GM18909 (cell line): ENCODE data around the gene OR3A2.
"Not testable (repeated sequence)": the region's sequence is repeated elsewhere in the genome, so short reads cannot be mapped to it uniquely, and the experiment has no call there.

Experiments used
- ATAC-seq: cut with Tn5 transposase; IDR thresholded peaks from one replicate; pipeline ENCODE4 v1.9.1; 2021; ENCODE audit warnings: mild to moderate bottlenecking; ENCODE audit not compliant: unreplicated experiment, poor library complexity

OR3A2 gene

DNA sequence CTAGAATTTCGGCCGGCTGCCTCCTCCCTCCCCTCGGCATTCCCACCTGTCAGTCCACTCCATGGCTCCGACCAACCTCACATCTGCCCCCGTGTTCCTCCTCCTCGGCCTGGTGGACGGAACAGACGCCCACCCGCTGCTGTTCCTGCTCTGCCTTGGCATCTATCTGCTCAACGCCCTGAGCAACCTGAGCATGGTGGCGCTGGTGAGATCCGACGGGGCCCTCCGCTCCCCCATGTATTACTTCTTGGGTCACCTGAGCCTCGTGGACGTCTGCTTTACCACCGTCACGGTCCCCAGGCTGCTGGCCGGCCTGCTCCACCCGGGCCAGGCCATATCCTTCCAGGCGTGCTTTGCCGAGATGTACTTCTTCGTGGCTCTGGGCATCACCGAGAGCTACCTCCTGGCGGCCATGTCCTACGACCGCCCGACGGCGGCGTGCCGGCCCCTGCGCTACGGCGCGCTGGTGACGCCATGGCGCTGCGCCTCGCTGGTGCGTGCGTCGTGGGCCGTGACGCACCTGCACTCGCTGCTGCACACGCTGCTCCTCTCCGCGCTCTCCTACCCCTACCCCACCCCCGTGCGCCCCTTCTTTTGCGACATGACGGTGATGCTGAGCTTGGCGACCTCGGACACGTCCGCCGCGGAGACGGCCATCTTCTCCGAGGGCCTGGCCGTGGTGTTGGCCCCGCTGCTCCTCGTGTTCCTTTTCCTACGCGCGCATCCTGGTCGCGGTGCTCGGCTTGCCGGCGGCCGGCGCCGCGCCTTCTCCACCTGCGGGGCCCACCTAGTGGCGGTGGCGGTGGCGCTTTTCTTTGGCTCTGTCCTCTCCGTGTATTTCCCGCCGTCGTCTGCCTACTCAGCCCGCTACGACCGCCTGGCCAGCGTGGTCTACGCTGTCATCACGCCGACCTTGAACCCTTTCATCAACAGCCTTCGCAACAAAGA, at the start of gene OR3A2:
Gene OR3A2, minus strand, starts transcription at position 440 of the 948 bp plus-strand sequence.
- no peak for ATAC-seq

DNA sequence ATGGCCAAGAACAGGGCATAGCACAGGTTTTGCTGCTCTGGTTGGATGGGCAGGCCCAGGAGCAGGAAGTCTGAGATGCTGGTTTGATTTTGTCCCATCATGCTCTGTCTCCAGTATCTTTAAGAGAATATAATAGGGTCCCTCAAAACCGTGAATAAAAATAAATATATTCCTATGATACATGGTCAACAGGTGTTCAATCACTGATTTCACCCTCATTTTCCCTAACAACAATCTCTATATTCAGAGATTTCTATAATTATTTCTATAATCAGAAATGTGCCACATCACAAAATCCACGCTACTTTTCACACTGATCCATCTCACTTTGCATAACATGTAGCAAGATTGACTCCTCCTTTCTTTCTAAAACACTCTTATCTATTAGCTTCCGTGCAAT, 47.6 kb upstream of the OR3A2 start, which contains the start of gene OR1E2:
Gene OR1E2, minus strand, starts transcription at position 101 of the 400 bp plus-strand sequence. Its CDS starts 0 bp downstream, at position 101.
- ATAC-seq = no peak

DNA sequence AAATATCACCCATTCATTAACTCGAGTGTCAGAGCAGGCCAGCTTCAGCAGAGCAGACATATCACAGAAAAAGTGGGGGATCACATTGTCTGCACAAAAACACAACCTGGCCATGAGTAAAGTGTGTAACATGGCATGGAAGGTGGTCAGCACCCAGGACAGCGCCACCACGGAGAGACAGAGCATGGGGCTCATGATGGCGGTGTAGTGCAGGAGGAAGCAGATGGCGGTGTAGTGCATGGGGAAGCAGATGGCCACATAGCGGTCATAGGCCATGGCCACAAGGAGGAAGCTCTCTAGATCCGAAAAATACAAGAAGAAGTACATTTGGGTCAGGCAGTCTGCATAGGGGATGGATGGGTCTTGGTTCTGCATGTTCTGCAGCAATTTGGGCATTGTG, 47.1 kb upstream of the OR3A2 start:
- not testable (repeated sequence) for ATAC-seq

DNA sequence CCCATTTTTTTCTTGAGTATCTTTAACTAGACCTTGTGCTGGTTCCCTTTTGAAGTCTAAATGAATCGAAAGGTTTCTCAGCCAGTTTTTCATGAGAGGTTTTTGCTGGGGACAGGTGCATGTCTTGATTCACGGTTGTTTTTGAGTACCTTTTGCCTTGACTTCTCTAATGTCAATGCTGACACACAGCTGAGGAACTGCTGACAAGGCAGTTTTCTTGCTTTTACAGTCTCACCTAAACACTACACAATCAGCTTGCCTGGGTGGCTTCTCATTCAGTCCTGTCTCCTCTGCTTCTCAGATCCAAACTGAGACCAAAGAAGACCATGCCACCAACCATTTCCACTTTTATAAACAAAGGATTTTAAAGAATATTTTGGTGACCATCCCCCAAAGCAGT, 32.1 kb upstream of the OR3A2 start:
- no peak for ATAC-seq

DNA sequence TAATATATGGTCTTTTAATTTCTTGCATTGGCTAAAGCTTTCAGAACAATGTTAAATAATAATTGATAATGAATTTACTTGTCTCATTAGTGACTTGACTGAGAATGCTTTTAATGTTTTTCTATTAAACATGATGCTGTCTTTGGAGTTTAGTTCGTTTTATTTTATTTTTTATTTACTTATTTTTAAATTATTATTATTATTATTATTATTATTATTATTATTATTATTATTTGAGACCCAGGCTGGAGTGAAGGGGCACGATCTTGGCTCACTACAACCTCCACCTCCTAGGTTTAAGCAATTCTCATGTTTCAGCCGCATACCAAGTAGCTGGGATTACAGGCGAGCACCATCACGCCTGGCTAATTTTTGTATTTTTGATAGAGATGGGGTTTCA, 29.5 kb upstream of the OR3A2 start:
- no peak for ATAC-seq

DNA sequence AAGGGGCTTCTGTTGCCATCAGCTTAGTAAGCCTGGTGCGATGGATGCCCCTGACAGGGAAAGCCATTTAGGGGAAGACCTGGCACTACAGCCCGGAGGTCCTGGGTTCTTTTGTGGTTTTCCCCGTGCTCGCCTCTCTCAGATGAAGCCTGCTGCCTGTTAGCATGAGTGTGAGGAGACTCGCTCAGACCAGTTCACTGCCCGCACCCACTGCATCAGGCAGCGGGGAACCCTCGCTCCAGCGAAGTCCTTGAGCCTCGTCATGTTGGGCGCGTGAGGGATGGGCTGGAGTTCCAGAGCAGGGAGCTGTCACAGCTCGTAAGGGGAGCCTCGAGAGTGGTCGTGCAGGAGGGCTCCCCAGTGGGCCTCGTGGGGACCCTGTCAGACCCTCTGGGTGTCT, 26.1 kb upstream of the OR3A2 start:
- not testable (repeated sequence) for ATAC-seq

DNA sequence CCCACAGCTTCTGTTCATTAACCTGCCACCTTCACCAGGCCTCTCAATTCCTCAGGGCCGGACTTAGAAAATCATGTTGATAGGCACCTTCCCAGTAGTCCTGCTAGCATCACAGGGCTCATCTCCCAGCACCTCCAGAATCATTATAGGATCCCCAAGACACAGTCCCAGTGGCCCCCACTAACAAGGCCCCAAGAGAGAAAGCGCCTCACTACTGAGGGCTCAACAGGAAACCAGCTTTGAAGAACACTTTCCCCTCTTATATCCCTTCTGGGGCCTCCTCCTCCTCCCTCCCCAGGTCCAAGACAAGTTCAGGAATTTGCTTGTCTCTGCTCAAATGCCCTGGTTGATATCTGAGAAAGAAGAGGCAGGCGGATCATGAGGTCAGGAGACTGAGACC, 25.0 kb upstream of the OR3A2 start, which contains the start of gene OR3A3:
Gene OR3A3, plus strand, starts transcription at position 301 of the 400 bp plus-strand sequence.
- no peak for ATAC-seq

DNA sequence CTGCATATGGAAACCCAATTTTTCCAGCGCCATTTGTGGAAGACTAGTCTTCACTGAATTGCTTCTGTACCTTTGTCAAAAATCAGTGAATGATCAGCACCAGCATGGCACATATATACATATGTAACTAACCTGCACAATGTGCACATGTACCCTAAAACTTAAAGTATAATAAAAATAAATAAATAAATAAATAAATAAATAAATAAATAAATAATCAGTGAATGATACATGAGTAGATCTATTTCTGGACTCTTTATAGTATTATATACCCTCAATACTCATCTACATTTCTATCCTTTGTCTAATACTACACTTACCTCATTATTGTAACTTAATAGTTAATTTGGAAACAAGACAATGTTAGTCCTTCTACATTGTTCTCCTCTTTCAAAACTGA, 17.7 kb upstream of the OR3A2 start:
- not testable (repeated sequence) for ATAC-seq

DNA sequence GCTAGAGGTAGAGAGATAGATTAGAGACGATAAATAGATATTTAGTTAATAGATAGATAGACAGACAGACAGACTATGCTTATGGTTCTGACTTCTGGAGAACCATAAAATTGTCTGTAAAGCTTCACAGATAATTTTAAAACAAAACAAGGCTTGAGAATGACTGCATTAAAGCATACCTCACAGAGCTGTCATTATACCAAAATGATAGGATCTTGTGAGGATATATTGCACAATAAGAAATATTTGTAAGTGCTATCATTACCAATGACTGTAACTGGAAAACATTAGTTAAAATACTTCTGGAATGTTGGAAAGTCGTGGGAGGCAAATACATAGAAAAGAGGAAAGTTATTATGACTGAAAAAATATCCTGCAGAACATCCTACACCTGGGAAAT, 15.7 kb upstream of the OR3A2 start:
- ATAC-seq = no peak

DNA sequence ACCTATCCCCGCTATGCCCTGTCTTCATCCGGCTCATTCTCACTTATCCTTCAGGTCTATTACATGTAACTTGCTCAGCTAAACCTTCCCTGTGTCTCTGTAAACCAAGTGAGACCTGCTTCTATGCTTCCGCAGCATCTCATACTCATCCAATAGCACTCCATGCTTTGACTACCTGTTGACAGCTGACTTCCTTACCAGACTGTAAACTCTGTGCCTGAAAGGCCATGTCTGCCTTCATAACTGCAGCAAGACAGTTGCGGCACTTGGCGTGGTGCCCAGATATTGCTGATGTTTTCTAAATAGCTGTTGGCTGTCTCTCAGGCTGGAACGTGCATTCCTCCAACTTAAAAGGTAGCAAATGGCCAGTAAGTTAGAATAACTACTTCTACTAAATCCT, 13.9 kb upstream of the OR3A2 start:
- ATAC-seq = no peak

DNA sequence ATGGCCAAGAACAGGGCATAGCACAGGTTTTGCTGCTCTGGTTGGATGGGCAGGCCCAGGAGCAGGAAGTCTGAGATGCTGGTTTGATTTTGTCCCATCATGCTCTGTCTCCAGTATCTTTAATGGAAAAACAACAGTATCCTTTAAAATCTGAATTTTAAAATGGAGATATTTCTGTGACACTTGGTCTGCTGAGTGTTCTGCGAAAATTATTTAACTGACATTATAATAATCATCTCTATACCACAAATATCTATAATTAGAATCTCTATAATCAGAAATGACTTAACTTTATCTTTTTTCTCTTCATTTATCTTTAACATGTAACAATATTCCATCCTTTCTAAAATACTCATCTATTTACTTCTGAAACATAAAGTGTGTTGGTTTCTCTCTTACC, 12.2 kb upstream of the OR3A2 start, which contains the start of gene OR1E1:
Gene OR1E1, minus strand, starts transcription at position 101 of the 400 bp plus-strand sequence. Its CDS starts 0 bp downstream, at position 101.
- no peak for ATAC-seq

DNA sequence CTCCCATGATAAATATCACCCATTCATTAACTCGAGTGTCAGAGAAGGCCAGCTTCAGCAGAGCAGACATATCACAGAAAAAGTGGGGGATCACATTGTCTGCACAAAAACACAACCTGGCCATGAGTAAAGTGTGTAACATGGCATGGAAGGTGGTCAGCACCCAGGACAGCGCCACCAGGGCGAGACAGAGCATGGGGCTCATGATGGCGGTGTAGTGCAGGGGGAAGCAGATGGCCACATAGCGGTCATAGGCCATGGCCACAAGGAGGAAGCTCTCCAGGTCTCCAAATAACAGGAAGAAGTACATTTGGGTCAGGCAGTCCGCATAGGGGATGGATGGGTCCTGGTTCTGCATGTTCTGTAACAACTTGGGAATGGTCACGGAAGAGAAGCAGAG, 11.7 kb upstream of the OR3A2 start:
- not testable (repeated sequence) for ATAC-seq

DNA sequence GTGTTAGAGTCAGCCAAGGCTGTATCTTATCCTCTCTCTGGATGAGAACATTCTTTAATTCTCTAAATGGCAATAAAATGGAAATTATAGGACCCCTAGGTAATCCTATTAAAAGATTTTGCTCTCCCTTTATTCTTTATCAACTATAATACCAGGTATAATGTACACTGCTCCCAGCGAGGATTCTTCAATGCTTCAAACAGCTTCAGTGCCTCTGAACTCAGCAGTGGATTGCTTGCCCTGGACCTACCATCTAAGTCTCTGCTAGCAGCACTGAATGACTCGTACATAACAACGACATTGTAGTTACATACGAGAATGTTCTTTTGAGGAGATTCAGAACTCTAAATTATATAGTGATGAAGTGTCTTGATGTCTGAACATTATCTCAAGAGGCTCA, 3.7 kb upstream of the OR3A2 start:
- ATAC-seq = no peak

DNA sequence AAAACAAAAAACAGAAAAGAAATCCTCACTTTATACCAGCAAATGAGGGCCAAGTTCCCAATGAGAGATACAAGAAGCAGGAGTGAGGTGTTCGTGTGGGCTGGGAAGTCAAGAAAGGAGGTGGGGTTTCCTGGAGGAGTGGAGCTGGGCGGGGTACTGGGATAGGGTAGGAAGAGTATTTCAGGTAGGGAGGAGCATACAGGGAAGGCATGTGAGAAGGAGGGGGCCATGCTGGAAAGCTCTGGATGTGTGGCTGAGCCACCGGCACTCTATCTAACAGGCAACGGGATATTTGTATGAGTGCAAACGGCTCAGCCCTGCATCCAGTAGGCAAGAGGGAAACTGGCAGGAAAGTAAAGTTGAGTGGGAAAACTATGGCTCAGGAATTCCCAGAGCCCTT, 4.2 kb downstream of the OR3A2 start:
- ATAC-seq = no peak

DNA sequence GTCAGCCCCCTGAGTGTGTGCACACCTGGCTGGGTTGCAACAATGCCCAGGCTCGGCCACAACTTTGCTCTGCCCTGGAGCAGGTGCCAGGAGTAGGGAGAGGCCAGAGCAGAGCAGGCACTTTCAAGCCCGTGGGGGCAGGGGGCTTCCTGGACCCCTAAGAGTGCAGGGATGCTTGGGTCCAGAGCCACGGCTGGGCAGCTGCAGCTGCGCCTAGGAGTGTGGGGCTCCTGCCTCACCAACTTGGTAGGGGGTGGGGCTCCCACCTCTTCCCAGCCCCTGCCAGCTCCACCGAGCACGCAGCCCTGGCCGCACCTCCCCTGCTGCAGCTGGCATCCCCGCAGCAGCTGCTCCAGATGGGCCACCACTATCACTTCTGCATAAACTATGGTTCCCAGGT, 7.8 kb downstream of the OR3A2 start:
- ATAC-seq = no peak

DNA sequence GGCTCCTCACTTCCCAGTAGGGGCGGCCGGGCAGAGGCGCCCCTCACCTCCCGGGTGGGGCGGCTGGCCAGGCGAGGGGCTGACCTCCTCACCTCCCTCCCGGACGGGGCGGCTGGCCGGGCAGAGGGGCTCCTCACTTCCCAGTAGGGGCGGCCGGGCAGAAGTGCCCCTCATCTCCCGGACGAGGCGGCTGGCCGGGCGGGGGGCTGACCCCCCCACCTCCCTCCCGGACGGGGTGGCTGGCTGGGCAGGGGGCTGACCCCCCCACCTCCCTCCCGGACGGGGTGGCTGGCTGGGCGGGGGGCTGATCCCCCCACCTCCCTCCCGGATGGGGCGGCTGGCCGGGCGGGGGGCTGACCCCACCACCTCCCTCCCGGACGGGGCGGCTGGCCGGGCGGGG, 14.9 kb downstream of the OR3A2 start:
- not testable (repeated sequence) for ATAC-seq

DNA sequence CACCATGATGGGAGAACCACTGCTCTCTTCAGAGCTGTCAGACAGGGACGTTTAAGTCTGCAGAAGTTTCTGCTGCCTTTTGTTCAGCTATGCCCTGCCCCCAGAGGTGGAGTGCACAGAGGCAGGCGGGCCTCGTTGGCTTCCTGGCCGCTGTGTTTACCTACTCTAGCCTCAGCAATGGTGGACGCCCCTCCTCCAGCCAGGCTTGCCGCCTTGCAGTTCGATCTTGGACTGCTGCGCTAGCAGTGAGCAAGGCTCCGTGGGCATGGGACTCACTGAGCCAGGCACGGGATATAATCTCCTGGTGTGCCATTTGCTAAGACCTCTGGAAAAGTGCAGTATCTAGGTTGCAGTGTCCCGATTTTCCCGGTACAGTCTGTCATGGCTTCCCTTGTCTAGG, 43.3 kb downstream of the OR3A2 start:
- ATAC-seq = not testable (repeated sequence)

DNA sequence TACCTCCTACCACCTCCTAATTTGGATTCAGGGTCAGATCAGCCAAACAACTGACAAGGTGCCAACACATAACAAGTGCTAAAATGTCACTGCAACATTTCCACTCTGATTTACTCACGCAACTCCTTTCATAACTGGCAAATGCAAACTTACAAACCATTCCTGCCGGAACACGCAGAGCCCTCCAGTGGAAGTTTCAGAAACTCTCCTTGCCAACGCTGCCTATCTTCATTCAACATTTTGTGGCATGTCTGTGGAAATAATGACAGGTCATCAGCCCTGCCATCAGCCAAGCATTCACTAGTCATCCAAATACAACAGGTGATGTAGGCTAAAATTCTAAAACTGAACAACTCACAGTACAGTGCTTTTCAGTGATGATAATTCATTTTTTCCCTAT, 50.2 kb downstream of the OR3A2 start:
- ATAC-seq = no peak

DNA sequence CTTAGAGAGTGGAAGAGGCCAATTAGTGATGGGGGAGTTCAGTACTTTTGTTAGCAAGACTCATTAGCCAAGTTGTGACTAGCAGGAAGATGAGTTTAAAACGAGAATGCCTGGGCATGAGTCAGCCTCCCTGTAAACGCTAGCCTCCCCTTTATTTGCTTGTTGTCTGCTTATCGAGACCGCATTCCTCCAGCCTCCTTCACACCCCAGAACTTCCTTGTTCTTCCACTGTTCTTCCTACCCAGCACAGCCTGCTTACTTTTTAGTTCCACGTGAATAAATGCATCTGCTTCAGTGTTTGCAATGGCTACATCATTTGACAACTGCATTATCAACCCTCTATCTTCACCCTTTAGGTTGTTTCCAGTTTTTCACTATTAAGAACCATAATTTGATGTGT, 67.8 kb downstream of the OR3A2 start:
- no peak for ATAC-seq

DNA sequence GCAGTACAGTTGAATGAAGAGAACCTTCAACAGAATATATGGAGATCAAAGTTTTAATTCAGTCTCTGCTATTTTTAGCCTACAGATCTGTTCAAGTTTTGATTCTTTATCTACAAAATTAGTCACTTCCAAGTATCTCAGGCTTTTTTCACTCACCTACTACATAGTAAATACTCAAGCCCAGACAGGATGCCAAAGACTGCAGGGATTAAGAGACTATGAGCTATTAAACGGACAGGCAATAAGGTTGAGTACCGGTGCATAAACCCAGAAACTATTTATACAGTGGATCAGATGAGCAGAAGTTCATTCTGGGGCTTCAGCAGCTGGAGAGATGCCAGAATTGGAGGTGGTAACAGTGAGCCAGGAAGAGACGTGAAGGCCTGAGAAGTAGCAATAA, 69.3 kb downstream of the OR3A2 start:
- no peak for ATAC-seq

DNA sequence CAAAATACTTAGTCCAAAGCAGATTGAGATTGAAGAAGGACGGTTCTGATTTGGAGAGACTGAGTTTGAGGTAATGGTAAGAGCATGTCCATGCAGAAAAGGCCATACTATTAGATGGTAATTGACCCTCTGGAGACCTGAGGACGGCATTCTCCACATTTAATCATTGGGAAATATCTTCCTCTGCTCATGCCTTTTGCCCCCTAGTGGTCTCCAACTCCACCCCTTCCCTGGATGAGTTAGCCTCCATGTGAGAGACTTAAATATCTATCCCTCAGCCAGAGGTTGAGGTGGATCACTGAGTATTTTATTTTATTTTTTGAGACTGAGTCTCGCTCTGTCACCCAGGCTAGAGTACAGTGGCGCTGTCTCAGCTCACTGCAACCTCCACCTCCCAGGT, 77.5 kb downstream of the OR3A2 start:
- no peak for ATAC-seq

DNA sequence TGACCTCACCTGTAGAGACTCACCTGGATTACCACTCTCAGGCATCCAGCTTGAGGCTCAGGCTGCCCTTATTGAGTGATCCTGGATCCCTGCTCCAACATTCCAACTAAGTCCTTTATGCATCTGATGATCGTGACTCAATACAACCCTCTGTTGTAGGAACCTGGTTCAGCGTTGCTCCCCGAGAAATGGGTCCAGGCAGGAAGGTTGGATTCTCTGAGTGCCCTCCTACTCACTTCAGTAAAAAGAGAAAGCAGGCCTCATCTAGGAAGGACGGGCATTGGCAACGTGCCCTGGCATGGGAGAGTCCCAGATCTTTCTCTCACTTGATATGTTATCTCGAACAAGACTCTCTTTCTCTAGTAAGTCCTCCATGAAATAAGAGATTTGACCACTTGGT, 87.8 kb downstream of the OR3A2 start, which contains the start of gene OR3A1:
Gene OR3A1, minus strand, starts transcription at position 101 of the 400 bp plus-strand sequence. CDS start 5,778 bp downstream, outside the sequence.
- no peak for ATAC-seq
